Endothelial cell of umbilical vein (primary cell): Measurements from ENCODE around the gene PHACTR1. TPM values are rescaled to one million over a fixed set of nuclear protein-coding genes. Genes with fewer than 3 reads are reported as not detected.

Experiments used
- BruUV-seq: library from RNA; stranded (reverse); fragments of 400-500 nt; replicated peaks from 2 replicates; lab custom pipeline; 2021; lab: Mats Ljungman, UMichigan
- CTCF ChIA-PET: fragments of 300-600, 350-600 bp; sonication (Branson Sonifier 250); formaldehyde crosslinking; loops from one replicate; lab custom pipeline; 2021; ENCODE audit warnings: antibody characterized with exemption, inconsistent platforms; lab: Charles Lee
- POLR2A ChIA-PET: fragments of 300-600, 350-600 bp; sonication (Branson Sonifier 250); formaldehyde crosslinking; loops from one replicate; lab custom pipeline; 2021; ENCODE audit warnings: antibody characterized with exemption, inconsistent platforms; lab: Charles Lee
- DNase-seq: peaks from one replicate; pipeline ENCODE4 v3.0.0-alpha.2; 2011; ENCODE audit warnings: low read depth, low spot score
- FAIRE-seq: peaks from 2 replicates; lab custom pipeline; 2011; peaks lifted over from hg19 to GRCh38; lab: Jason Lieb, UNC
- H2AFZ ChIP-seq: 2 replicates; pipeline ENCODE4 v1.6.0; 2012; ENCODE audit warnings: low read depth, low read length, control low read depth, inconsistent platforms
- H3K27ac ChIP-seq: 2 replicates; pipeline ENCODE4 v1.5.1; 2011; ENCODE audit warnings: low read depth, mild to moderate bottlenecking, control low read depth, low read length, moderate library complexity; ENCODE audit not compliant: insufficient read depth
- H3K27me3 ChIP-seq, 2 experiments: 2 replicates each; pipeline versions ENCODE4 v1.6.0 to v1.6.1; 2011; ENCODE audit warnings: low read length in 2 of 2, mixed read lengths in 1 of 2; ENCODE audit not compliant: control insufficient read depth in 2 of 2, insufficient read depth in 2 of 2
- H3K36me3 ChIP-seq, 2 experiments: 2 replicates in 1 of 2; 3 replicates in 1 of 2; pipeline ENCODE4 v1.5.1; 2011; ENCODE audit warnings: low read length in 2 of 2, mild to moderate bottlenecking in 1 of 2, moderate library complexity in 1 of 2; ENCODE audit not compliant: control insufficient read depth in 2 of 2, insufficient read depth in 2 of 2; ENCODE audit errors: extremely low read depth in 1 of 2
- H3K4me1 ChIP-seq: 3 replicates; pipeline ENCODE4 v1.5.1; 2011; ENCODE audit warnings: mild to moderate bottlenecking, low read length; ENCODE audit not compliant: control insufficient read depth, insufficient read depth; ENCODE audit errors: extremely low read depth
- H3K4me2 ChIP-seq: 2 replicates; pipeline ENCODE4 v1.6.1; 2011; ENCODE audit warnings: low read length, control low read depth, mixed read lengths; ENCODE audit not compliant: insufficient read depth
- H3K4me3 ChIP-seq, 3 experiments: fragments of 200-600 bp in 1 of 3; sonication (generic), shearing (Covaris generic) in 1 of 3; replicated peaks in 1 of 3; 2 replicates each; pipeline ENCODE4 v1.5.1; 2011 to 2016; ENCODE audit warnings: control low read depth in 3 of 3, low read length in 3 of 3, mild to moderate bottlenecking in 2 of 3, inconsistent platforms in 1 of 3, low read depth in 1 of 3, moderate library complexity in 1 of 3; ENCODE audit not compliant: insufficient read depth in 1 of 3
- H3K79me2 ChIP-seq: 2 replicates; pipeline ENCODE4 v1.6.0; 2012; ENCODE audit warnings: low read length, inconsistent platforms; ENCODE audit not compliant: control insufficient read depth, insufficient read depth
- H3K9ac ChIP-seq: replicated peaks from 2 replicates; pipeline ENCODE3; 2011; ENCODE audit warnings: low read length, control low read depth; ENCODE audit not compliant: insufficient read depth; ENCODE audit errors: extremely low read depth
- H3K9me1 ChIP-seq: replicated peaks from 3 replicates; pipeline ENCODE4 v1.6.0; 2011; ENCODE audit warnings: mild to moderate bottlenecking, low read length; ENCODE audit not compliant: control insufficient read depth, insufficient read depth; ENCODE audit errors: extremely low read depth
- H3K9me3 ChIP-seq: replicated peaks from 2 replicates; pipeline ENCODE4 v1.5.1; 2012; ENCODE audit warnings: low read length, inconsistent platforms; ENCODE audit not compliant: control insufficient read depth, insufficient read depth
- H4K20me1 ChIP-seq: replicated peaks from 2 replicates; pipeline ENCODE3; 2011; ENCODE audit warnings: mild to moderate bottlenecking, low read length; ENCODE audit not compliant: control insufficient read depth, insufficient read depth; ENCODE audit errors: extremely low read depth
- EZH2 ChIP-seq: IDR thresholded peaks from 2 replicates; pipeline ENCODE4 v1.6.1; 2012; ENCODE audit warnings: borderline replicate concordance, low read depth, mild to moderate bottlenecking, moderate library complexity, low read length, inconsistent platforms; ENCODE audit not compliant: severe bottlenecking
- POLR2A ChIP-seq: IDR thresholded peaks from 2 replicates; pipeline ENCODE4 v1.6.1; 2012; ENCODE audit warnings: low read depth, mild to moderate bottlenecking, control low read depth, low read length
- dilution Hi-C: fragments of 300-500 bp; cut with MboI; formaldehyde crosslinking; loops from one replicate; pipeline ENCODE4 v1.15.0; 2019; ENCODE audit warnings: low sequenced_read_pairs; ENCODE audit not compliant: extremely low pct_ligation_motif_present
- intact Hi-C: fragments of 100-400 bp; cut with micrococcal nuclease; formaldehyde crosslinking; loops from one replicate; pipeline ENCODE4 v1.10.0; 2022
- polyA plus RNA-seq, 4 experiments: library from polyadenylated mRNA; depleted of rRNA in 3 of 4; stranded (reverse) in 3 of 4; unstranded in 1 of 4; fragments of >200 nt; gene quantifications; 2 replicates each; pipeline versions ENCODE4 v1.2.1 to v1.2.3, GENCODE V29; 2011 to 2012; ENCODE audit warnings: missing spikeins in 1 of 4
- total RNA-seq: library from RNA; stranded (reverse); gene quantifications from 2 replicates; pipeline ENCODE4 v1.2.3, GENCODE V29; 2021
- TF ChIP-seq, protein P1 (sequence below), 2 donors: IDR thresholded peaks; 1 replicate in 1 of 2; 2 replicates in 1 of 2; pipeline ENCODE4 v1.5.1; 2011; ENCODE audit warnings: low read length in 2 of 2, mild to moderate bottlenecking in 2 of 2, moderate library complexity in 2 of 2, control low read depth in 1 of 2, inconsistent platforms in 1 of 2, low read depth in 1 of 2; ENCODE audit not compliant: insufficient read depth in 1 of 2; ENCODE audit errors: extremely low read depth in 1 of 2
- TF ChIP-seq, protein P2 (sequence below): IDR thresholded peaks from 2 replicates; pipeline ENCODE4 v1.6.1; 2011; ENCODE audit not compliant: insufficient read depth, insufficient read length

PHACTR1 gene
- total and polyA plus RNA-seq, 2 donors (not counting 3 experiments of a cell fraction or from before 2014, with no cell fraction given), result 2.4 to 23.2 TPM

DNA sequence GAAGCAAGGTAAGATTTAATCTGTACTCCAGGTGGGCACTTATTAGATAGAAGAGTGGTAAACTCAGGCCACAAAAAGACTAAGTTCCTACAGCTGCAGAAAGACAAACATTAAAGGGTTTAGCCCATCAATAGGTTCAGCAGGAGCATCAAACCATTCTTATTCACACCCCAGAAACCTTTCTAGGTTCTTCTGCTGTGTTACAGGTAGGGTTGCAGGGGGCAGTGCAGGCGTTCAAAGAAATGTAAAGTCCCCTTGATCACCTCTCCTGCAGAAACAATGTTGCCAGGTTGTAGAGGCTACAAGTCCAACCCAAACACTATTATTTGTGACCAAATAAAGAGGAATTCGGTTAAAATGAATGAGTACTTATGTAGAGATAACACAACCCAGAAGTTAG is 31.8 kb downstream of the PHACTR1 start:
- Histone ChIP-seq H3K9me3 (no peaks in the 10 kb centered on the region), H3K4me2 (no peak overlapping the region), H2AFZ (no peak overlapping the region), H3K9ac (no peak overlapping the region), H3K36me3 (no peaks in the 10 kb centered on the region), H3K27ac (no peak overlapping the region), H3K79me2 (no peaks in the 10 kb centered on the region), H4K20me1 (no peaks in the 10 kb centered on the region), H3K4me3 (no peak overlapping the region), H3K9me1 (no peaks in the 10 kb centered on the region), H3K4me1 (no peaks in the 10 kb centered on the region), H3K27me3 (peaks cover 21 to 29% of the 10 kb centered on the region in 2 experiments)
- dilution Hi-C loops, result no loop called here
- no peak for FAIRE-seq
- BruUV-seq, result no TSS peak
- intact Hi-C loops, result no loop called here
- no peak for DNase-seq
- POLR2A ChIA-PET, result no interaction called here
- CTCF ChIA-PET, result no interaction called here
- TF ChIP-seq EZH2 (peak; percentile 27), POLR2A (no peak)
- TF ChIP-seq, protein P1, sequence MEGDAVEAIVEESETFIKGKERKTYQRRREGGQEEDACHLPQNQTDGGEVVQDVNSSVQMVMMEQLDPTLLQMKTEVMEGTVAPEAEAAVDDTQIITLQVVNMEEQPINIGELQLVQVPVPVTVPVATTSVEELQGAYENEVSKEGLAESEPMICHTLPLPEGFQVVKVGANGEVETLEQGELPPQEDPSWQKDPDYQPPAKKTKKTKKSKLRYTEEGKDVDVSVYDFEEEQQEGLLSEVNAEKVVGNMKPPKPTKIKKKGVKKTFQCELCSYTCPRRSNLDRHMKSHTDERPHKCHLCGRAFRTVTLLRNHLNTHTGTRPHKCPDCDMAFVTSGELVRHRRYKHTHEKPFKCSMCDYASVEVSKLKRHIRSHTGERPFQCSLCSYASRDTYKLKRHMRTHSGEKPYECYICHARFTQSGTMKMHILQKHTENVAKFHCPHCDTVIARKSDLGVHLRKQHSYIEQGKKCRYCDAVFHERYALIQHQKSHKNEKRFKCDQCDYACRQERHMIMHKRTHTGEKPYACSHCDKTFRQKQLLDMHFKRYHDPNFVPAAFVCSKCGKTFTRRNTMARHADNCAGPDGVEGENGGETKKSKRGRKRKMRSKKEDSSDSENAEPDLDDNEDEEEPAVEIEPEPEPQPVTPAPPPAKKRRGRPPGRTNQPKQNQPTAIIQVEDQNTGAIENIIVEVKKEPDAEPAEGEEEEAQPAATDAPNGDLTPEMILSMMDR (IDR thresholded peaks at IDR 0.05; ENCODE audit: extremely low read depth in 1 of 2, insufficient read depth in 1 of 2, low read depth in 1 of 2, low read length in 2 of 2), result no peak
- TF ChIP-seq, protein P2, sequence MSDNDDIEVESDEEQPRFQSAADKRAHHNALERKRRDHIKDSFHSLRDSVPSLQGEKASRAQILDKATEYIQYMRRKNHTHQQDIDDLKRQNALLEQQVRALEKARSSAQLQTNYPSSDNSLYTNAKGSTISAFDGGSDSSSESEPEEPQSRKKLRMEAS, result no peak

DNA sequence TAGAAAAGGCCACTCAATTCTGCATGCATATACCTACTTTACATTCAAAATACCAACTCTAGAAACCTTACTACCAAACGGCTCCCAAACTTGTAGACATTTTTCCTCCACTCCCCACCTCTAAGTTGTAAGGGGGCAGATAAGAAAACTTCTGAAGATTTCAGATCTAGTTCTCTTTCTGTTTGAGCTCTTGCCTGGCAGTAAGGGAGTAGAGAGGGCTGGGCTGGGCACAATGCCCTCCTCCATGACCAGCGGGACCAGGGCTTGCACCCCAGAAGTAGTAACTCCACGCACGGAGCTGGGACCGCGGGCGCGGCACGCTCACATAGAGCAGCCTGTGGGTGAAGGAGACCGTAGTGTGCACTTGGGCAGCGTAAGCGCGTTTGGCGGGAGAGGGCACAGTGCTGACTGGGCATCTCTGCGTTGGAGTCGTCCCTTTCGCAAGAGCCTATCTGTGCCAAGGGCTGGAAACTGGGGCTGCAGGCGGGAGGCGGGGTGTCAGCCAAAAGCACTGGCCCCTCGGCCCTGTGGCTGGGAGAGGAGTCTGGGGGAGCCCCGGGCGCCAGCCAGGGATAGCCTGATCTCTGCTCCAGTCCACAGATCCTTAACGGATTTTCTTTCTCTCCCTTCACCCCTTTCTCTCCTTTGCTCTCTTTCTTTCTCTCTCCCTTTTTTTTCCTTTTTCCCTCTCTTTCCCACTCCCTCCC is 32.4 kb downstream of the PHACTR1 start:
- intact Hi-C loops (no loop called here), dilution Hi-C loops (no loop called here)
- Histone ChIP-seq H4K20me1 (no peaks in the 10 kb centered on the region), H3K27me3 (peaks cover 21 to 29% of the 10 kb centered on the region in 2 experiments), H3K4me2 (no peak overlapping the region), H3K9ac (no peak overlapping the region), H3K9me3 (no peaks in the 10 kb centered on the region), H3K79me2 (no peaks in the 10 kb centered on the region), H3K27ac (no peak overlapping the region), H3K9me1 (no peaks in the 10 kb centered on the region), H3K4me3 (no peak overlapping the region), H3K36me3 (no peaks in the 10 kb centered on the region), H3K4me1 (no peaks in the 10 kb centered on the region), H2AFZ (no peak overlapping the region)
- BruUV-seq, result no TSS peak
- FAIRE-seq (no peak), DNase-seq (no peak)
- no peak for TF ChIP-seq POLR2A
- TF ChIP-seq EZH2, result peak; percentile 26
- ChIA-PET CTCF (no interaction called here), POLR2A (no interaction called here)
